DMS 273 (cell line): ENCODE measurements around the gene PFDN1.
"Not testable (repeated sequence)": the region's sequence is repeated elsewhere in the genome, so short reads cannot be mapped to it uniquely, and the experiment has no call there.

ENCODE experiments used
- DNase-seq: peaks from one replicate; lab custom pipeline; 2025; ENCODE audit not compliant: unreplicated experiment; lab: John Stamatoyannopoulos, UW

Gene PFDN1

DNA sequence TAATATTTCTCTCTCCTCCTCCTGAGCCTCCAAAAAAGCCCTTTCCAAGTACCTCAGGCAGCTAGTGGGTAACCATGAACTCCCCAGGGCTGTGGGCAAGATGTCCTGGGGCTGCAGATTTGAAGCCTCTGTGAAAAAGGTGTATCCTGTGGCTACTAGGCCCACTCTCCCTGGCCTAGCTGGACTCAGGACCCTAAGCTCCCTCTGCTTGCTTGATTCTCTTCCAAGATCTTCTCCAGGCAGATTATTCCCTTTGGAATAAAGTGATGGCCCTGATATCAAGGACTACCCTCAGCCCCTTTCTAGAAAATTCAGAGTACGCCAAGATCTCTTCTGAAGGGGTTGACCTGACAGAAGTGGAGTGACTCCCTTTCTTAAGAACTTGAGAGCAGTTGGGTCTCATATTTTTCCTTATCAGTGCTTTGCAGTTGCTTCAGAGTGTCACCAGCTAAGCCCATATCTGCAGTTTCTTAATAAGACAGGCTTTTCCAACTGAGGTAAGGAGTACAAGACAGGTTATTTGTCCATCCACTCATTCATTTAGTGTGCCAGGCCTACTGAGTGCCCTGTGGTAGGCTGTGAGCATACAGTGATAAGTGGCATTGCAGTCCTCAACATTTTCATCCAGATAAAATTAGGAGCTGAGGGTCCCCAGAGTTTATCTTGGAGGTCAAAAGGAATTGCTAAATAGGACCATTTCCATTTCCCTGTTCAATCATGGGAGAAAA lies 85.4 kb downstream of the PFDN1 start:
- no peak for DNase-seq

DNA sequence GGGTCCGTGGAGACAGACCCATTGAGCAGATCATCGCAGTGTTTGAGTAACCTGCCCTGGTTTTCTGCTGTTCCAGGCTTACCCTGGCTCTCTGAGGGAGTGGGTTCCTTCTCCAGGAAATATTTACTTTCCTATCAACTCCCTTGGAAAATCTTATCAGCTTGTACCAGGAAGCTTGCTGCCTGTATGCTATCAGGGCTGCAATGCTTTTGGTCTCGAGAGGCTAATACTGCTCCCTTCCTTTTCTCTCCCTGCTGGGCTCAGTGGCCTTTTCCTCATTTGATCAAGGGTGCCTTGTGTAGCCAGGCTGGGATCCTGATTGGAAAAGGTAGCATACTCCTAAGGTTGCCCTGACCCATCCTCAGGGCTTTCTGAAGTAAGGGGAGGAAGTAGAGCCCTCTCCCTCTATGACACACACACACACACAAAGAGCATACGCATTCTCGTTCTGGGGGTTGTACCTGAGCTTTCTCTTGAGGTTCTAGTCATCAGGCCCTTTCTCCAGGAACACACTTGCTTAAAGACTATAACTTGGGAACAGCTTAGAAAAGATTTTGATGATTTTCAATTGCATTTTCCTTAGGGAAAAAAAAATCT lies 86.3 kb downstream of the PFDN1 start:
- no peak for DNase-seq

DNA sequence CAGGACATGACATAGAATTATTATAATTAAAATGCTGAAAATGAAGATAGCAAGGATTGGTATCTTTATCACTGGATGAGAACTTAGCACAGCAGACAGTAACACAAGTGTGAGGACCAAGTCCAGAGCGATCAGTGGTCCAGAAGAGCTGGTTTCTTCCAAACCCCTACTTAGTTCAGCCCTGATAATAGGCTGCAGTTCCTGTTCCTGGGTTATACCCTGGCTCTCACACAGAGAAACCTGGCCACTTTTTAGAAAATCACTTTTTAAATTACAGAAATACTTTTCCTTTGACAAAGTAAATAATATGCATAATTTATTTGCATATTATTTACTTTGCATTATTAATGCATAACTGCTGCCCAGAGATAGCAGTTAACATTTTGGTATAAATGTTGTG lies 87.6 kb downstream of the PFDN1 start:
- DNase-seq: no peak

- peak; percentile 28 for DNase-seq
Observed at GRCh38 chr5:140214831-140215230, 88.1 kb downstream of the PFDN1 start.

DNA sequence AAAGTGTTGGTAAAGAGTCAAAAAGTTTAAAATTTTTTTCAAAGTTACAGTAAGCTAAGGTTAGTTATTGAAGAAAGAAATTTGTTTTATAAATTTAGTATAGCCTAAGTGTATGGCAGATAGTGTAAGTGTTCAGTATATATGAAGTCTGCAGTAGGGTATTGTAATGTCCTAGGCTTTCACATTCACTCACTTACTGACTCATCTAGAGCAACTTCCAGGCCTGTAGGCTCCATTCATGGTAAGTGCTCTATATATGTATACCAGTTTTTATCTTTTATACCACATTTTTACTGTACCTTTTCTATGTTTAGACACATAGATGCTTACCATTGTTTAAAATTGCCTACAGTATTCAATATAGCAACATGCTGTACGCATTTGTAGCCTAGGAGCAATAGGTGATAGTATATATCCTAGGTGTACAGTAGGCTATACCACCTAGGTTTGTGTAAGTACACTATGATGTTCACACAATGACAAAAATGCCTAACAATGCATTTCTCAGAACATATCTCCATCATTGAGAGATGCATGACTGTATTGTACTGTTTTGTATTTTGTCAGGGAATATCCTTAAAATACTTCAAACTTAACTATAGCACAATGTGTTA lies 89.4 kb downstream of the PFDN1 start:
- DNase-seq: no peak

DNA sequence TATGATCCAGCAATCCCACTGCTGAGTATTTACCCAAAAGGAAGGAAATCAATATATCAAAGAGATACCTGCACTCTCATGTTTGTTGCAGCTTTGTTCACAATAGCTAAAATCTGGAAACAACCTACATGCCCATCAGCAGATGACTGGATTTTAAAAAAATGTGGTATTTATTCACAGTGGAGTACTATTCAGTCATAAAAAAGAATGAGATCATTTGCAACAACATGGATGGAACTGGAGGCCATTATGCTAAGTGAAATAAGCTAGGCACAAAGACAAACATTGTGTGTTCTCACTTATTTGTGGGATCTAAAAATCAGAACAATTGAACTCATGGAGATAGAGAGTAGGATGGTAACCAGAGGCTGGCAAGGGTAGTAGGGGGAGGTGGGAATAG lies 94.8 kb downstream of the PFDN1 start:
- no peak for DNase-seq

DNA sequence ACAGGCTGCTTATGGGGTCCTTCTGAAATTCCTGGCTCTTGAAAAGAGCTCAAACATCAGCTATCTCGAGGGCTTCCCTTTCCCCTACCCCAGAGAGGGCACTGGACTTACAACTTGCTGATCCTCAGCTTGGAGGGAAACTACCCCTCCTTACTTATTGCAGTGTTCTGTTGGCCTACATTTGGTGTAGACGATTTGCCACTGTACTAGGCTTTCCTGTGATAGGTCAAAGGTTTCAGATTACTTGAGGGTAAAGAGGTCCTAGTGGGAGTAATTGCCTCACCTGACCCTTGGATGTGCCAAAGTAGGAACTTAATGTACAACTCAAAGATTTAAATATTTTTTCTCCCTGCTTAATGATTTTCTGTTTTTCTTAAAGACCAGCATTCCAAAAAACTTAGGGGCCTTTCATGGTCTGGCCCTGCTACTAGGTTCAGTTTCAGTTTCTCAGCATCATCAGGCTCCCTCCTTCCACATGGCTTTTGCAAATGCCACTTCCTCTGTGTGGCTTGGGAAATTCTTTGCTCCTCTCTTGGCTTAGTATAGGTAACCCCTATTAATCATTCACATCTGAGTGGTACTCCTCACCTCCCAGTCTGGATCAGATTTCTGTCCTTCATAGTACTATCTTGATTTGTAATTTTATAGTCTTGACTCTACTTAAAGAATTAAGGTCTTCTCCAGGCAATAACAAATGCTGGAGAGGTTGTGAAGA lies 95.5 kb downstream of the PFDN1 start:
- DNase-seq: no peak

DNA sequence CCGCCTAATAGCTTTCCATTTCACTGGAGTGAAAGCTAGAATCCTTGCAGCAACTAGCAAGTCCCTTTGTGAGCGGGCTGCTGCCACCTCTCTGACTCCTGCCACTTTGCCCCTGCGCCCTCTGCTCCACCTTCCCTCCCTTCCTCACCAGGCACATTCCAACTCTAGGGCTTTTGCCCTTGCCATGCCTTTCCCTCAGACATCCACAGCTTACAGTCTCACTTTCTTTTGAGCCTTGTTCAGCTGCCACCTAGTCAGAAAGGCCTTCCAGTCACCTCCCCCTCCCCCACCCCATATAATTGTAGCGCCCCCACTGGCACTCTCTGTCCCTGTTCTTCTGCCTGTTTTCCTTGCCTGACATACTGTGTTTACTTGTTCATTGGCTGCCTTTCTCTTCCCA lies 96.9 kb downstream of the PFDN1 start:
- no peak for DNase-seq

GRCh38 chr5:140205216-140205615 lies 97.7 kb downstream of the PFDN1 start:
- no peak for DNase-seq

DNA sequence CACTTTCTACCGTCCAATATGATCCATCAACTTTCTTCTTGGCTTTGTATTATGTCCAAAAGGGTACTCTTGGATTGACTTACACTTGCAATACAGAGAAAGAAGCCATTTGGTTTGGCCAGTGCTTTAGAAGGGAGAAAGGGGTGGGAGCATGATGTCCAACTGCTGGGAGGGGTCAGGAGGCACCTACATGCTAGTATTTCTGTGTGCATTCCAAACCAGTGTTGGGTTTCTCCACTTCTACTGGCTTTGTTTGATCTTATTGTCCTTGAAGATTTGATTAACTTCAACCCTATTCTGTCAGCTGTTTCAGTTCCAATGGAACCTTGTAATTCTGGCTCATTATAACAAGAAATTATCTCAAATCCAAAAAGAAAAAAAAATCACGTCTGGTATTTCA lies 100.3 kb downstream of the PFDN1 start:
- no peak for DNase-seq

GRCh38 chr5:140202078-140202477 lies 100.8 kb downstream of the PFDN1 start:
- no peak for DNase-seq

DNA sequence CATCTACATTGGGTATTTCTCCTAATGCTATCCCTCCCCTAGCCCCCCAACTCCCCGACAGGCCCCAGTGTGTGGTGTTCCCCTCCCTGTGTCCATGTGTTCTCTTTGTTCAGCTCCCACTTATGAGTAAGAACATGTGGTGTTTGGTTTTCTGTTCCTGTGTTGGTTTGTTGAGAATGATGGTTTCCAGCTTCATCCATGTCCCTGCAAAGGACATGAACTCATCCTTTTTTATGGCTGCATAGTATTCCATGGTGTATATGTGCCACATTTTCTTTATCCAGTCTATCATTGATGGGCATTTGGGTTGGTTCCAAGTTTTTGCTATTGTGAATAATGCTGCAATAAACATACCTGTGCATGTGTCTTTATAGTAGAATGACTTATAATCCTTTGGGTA lies 104.0 kb downstream of the PFDN1 start:
- not testable (repeated sequence) for DNase-seq

- DNase-seq: no peak
Observed at GRCh38 chr5:140197023-140197422, 105.9 kb downstream of the PFDN1 start.

GRCh38 chr5:140196115-140196814 lies 106.6 kb downstream of the PFDN1 start:
- no peak for DNase-seq
